Psoas muscle (tissue), 8 donors: Measurements from ENCODE around the gene OTUD6A. TPM values are rescaled to one million over a fixed set of nuclear protein-coding genes. Genes with fewer than 3 reads are reported as not detected.
"Not testable (repeated sequence)": the region's sequence is repeated elsewhere in the genome, so short reads cannot be mapped to it uniquely, and the experiment has no call there.

ENCODE experiments used
- ATAC-seq, 4 donors: fragments of 200-7000 bp; cut with Tn5 transposase; one replicate each; pipeline ENCODE4 v1.9.1; 2020; ENCODE audit warnings: moderate library complexity in 3 of 4, mild to moderate bottlenecking in 2 of 4
- DNase-seq, 2 donors: peaks; one replicate each; pipeline ENCODE4 v3.0.0-alpha.2; 2020
- H3K27ac ChIP-seq: fragments of 200-600 bp; one replicate; pipeline ENCODE4 v1.8.0; 2022
- H3K27me3 ChIP-seq, 3 donors: fragments of 200-600 bp in 1 of 3; one replicate each; pipeline versions ENCODE4 v1.6.1 to v1.8.0; 2013 to 2022; ENCODE audit warnings: low read length in 2 of 3, mild to moderate bottlenecking in 2 of 3, moderate library complexity in 1 of 3; ENCODE audit not compliant: insufficient read depth in 3 of 3
- H3K36me3 ChIP-seq, 2 donors: fragments of 200-600 bp in 1 of 2; one replicate each; pipeline versions ENCODE4 v1.6.1 to v1.8.0; 2013 to 2022; ENCODE audit warnings: low read depth in 1 of 2, mild to moderate bottlenecking in 1 of 2, moderate library complexity in 1 of 2; ENCODE audit not compliant: insufficient read depth in 1 of 2
- H3K4me1 ChIP-seq: fragments of 200-600 bp; one replicate; pipeline ENCODE4 v1.8.0; 2022
- H3K4me3 ChIP-seq: fragments of 200-600 bp; one replicate; pipeline ENCODE4 v1.8.0; 2022; ENCODE audit warnings: mild to moderate bottlenecking
- H3K9me3 ChIP-seq: fragments of 200-600 bp; one replicate; pipeline ENCODE4 v1.8.0; 2022
- WGBS, 3 donors: extraction: QIAGEN DNeasy Blood & Tissue Kit; methylation state at CpG; one replicate each; pipeline versions ENCODE4 v1.1.6 to v1.1.7; 2013; 5-methylcytosine and 5-hydroxymethylcytosine counted together
- intact Hi-C, 2 donors: fragments of 100-400 bp; cut with DNase I; formaldehyde crosslinking; loops; one replicate each; pipeline versions ENCODE4 v1.11.0 to v1.14.2; 2022
- polyA plus RNA-seq, 3 donors: library from polyadenylated mRNA; stranded (reverse); fragments of 200-250 nt; gene quantifications; one replicate each; pipeline ENCODE4 v1.2.3, GENCODE V29; 2013
- total RNA-seq, 4 donors: library from RNA; stranded (reverse); fragmentation: NEBNext Ultra II Directional in 2 of 4; extraction: Animal tissue kit (Norgen Biotek cat#: 25700) in 2 of 4; gene quantifications; one replicate each; pipeline versions ENCODE4 v1.2.1 to v1.2.4, GENCODE V29; 2021 to 2023
- TF ChIP-seq, protein P1 (sequence below): fragments of 200-600 bp; IDR thresholded peaks from one replicate; pipeline ENCODE4 v1.8.0; 2022; ENCODE audit warnings: antibody characterized with exemption
- donor health status: healthy with polysubstance abuse.
- donor health status: DM: no; HTN: no; CAD: no; lungs with moderate emphysema.
- donor health status: Bipolar disorder and iron deficiency.
- donor health status: healthy.
- donor health status: DM: yes; HTN: yes; CAD: no.
- donor health status: DM: no; HTN: no; CAD: no.
- donor health status: DM: no; HTN: no; CAD: no.
- donor health status: DM: yes; HTN: yes; CAD: no.

Gene OTUD6A
- total and polyA plus RNA-seq, 7 donors, result not detected

DNA sequence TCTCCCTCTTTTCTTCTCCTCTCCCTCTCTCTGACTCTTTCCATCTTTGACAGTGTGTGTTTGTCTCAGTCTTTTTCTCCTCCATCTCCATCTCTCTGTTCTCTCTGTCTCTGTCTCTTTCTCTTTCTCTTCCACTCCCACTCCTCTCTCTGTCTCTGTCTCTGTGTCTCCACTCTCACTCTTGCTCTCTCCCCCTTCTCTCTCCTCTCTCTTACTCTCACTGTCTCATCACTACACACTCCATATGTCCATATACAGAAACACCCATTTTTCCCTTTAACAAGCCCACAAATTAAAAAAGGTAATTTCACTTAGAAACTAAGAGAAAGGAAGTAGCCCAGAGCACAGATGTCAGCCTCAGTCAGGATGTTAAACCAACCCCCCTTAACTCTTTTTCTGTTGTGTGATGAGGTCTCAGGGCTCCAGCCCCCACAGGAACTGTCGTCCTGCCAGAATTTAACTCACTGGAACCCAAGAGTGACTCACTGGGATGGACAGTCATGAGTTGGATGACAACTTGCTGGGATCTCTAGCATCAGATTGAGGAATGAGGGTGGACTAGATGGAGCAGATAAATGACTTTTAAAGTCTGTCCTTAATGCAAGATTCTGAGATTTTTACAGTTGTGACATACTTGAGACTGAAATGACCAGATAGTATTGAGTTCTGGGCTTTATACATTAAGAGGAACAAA lies 27.5 kb downstream of the OTUD6A start:
- ATAC-seq, result no peak
- WGBS, 3 donors, result 27 to 59% (median 42%) methylated on average over 1 of the region's 1 CpG
- Histone ChIP-seq H3K27me3 (peaks cover 0 to 10% (median 0%) of the 10 kb centered on the region in 3 donors), H3K4me1 (peaks cover 5% of the 10 kb centered on the region), H3K9me3 (no peaks in the 10 kb centered on the region), H3K27ac (no peak overlapping the region), H3K36me3 (no peaks in the 10 kb centered on the region), H3K4me3 (no peak overlapping the region)
- DNase-seq, result no peak
- TF ChIP-seq, protein P1, sequence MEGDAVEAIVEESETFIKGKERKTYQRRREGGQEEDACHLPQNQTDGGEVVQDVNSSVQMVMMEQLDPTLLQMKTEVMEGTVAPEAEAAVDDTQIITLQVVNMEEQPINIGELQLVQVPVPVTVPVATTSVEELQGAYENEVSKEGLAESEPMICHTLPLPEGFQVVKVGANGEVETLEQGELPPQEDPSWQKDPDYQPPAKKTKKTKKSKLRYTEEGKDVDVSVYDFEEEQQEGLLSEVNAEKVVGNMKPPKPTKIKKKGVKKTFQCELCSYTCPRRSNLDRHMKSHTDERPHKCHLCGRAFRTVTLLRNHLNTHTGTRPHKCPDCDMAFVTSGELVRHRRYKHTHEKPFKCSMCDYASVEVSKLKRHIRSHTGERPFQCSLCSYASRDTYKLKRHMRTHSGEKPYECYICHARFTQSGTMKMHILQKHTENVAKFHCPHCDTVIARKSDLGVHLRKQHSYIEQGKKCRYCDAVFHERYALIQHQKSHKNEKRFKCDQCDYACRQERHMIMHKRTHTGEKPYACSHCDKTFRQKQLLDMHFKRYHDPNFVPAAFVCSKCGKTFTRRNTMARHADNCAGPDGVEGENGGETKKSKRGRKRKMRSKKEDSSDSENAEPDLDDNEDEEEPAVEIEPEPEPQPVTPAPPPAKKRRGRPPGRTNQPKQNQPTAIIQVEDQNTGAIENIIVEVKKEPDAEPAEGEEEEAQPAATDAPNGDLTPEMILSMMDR, result no peak
- intact Hi-C loops, result loop anchor here (10.0 kb wide), 3 partner anchors 475 to 595 kb away; partner anchors contain the start of gene EDA (in 1 of the 2)

DNA sequence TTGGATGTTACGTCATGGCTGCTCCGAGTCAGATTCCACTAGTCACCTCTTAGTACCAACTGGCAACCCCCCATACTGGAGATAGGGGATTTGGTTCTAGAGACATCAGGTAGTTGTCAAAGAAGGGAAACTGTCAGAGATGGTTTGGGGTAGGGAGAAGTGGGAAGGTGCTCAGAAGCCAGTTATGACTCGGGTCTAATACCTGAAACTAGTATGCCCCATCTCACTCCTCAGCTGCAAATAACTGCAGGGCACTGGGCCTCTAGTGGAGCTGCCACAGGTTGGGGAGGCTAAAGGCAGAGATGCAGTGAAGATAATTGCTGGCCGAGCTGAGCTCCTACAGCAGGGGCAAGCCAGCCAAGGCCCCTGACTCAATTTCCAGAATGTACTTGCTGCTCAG lies 30.0 kb downstream of the OTUD6A start:
- Histone ChIP-seq H3K4me1 (peaks cover 5% of the 10 kb centered on the region), H3K27ac (no peak overlapping the region), H3K36me3 (no peaks in the 10 kb centered on the region), H3K4me3 (no peak overlapping the region), H3K27me3 (peaks cover 0 to 10% (median 0%) of the 10 kb centered on the region in 3 donors), H3K9me3 (no peaks in the 10 kb centered on the region)
- ATAC-seq, result no peak
- TF ChIP-seq, protein P1, result no peak
- WGBS, 3 donors, result 59 to 85% (median 62%) methylated on average over 4 of the region's 4 CpGs
- intact Hi-C loops, result loop anchor here (10.0 kb wide), 3 partner anchors 477 to 597 kb away; partner anchors contain the start of gene EDA (in 1 of the 2)
- no peak for DNase-seq

DNA sequence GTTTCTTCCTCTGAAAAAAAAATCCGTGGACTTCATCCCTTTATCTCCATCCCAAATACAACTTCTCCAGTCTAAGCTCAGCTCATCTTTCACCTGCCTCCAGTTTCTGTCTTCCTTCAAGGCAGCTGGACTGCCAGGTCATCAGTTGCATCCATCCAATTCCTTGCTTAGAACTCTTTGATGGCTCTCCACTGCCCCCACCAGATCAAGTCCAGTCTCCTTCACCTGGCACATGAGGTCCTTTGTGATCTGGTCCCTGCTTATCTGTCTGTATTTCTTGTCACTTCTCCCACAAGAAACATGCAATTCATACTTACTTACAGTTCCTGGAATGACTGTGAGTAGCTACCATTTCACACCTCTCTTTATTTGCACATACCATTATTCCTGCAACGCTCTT lies 33.8 kb downstream of the OTUD6A start:
- Histone ChIP-seq H3K4me1 (no peaks in the 10 kb centered on the region), H3K36me3 (no peaks in the 10 kb centered on the region), H3K27ac (no peak overlapping the region), H3K4me3 (no peak overlapping the region), H3K27me3 (peaks cover 0 to 8% (median 0%) of the 10 kb centered on the region in 3 donors), H3K9me3 (no peaks in the 10 kb centered on the region)
- intact Hi-C loops, result loop anchor here (2.0 to 10.0 kb wide), 5 partner anchors 61 to 601 kb away; partner anchors contain the start of gene EDA (in 1 of the 2)
- TF ChIP-seq, protein P1, result no peak
- ATAC-seq (no peak), DNase-seq (no peak)
- 52 to 74% (median 60%) methylated on average over 2 of the region's 2 CpGs for WGBS, 3 donors

DNA sequence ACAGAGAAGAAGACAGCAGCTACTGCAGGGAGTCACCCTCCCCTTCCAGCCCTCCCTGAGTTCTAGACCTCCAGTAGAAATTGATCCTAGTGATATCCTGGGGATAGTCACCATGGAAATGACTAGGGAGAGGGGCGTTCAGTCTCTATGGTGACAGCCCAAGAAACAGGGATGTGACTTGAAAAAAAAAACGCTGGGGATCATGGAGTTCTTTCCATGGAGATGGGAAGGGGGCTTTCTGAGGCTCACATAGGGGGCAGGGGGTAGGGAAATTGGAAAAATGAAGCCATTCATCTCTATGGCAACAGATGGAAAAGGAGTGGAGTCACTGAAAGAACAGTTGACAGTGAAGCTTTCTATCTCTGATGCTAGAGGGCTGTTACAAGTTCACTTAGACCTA lies 43.0 kb downstream of the OTUD6A start:
- ATAC-seq, result no peak
- intact Hi-C loops, result no loop called here
- TF ChIP-seq, protein P1, result no peak
- 19 to 36% (median 23%) methylated on average over 2 of the region's 2 CpGs for WGBS, 3 donors
- Histone ChIP-seq H3K27me3 (no peaks in the 10 kb centered on the region), H3K4me3 (no peak overlapping the region), H3K4me1 (no peaks in the 10 kb centered on the region), H3K27ac (no peak overlapping the region), H3K9me3 (no peaks in the 10 kb centered on the region), H3K36me3 (no peaks in the 10 kb centered on the region)
- DNase-seq, result no peak

DNA sequence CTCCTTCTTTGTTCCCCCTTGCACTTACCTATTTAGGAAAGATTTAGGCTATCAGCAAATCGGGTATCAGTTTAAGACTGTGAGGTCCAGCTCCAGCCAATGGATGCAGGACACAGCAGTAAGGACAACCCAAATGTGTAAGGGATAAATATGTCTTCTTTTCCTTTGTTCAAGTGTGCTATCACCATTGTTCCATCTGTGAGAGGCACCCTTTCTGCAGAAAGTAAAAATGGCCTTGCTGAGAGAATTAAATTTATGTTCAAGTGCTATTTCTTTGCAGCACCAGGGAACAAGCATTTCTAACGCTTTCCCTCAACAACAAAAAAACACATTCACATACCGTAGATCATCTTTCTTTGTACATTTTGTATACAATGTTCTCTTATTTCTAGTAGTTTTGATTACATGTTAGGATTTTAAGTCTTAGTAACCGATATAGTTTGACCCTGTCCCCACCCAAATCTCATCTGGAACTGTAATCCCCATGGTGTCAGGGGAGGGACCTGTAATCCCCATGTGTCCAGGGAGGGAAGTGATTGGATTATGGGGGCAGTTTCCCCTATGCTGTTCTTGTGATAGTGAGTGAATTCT lies 49.3 kb downstream of the OTUD6A start:
- H3K27me3 ChIP-seq, DNase-seq, intact Hi-C loops, H3K36me3 ChIP-seq, H3K27ac ChIP-seq, ATAC-seq, H3K4me1 ChIP-seq, H3K4me3 ChIP-seq: not testable (repeated sequence)
- H3K9me3 ChIP-seq, result peaks cover 19% of the 10 kb centered on the region
- 87 to 89% (median 88%) methylated on average over 4 of the region's 4 CpGs for WGBS, 3 donors
